H1 (cell line): ENCODE data around the gene OSCP1. TPM values are rescaled to one million over a fixed set of nuclear protein-coding genes. Genes with fewer than 3 reads are reported as not detected.

ENCODE experiments used
- CTCF ChIA-PET: fragments of 300-600 bp; sonication (Branson Sonifier 250); formaldehyde crosslinking; loops from one replicate; lab custom pipeline; 2021; ENCODE audit not compliant: partially characterized antibody; lab: Charles Lee
- POLR2A ChIA-PET: fragments of 300-600 bp; sonication (Branson Sonifier 250); formaldehyde crosslinking; loops from one replicate; lab custom pipeline; 2021; ENCODE audit warnings: inconsistent platforms; ENCODE audit not compliant: partially characterized antibody; lab: Charles Lee
- DNase-seq, 2 experiments: peaks; one replicate each; pipeline versions ENCODE4 v3.0.0 to v3.0.0-alpha.2; 2010 to 2022; ENCODE audit warnings: low spot score in 2 of 2, low read depth in 1 of 2, mixed read lengths in 1 of 2
- FAIRE-seq: peaks from 2 replicates; lab custom pipeline; 2011; peaks lifted over from hg19 to GRCh38; lab: Jason Lieb, UNC
- H2AFZ ChIP-seq: 2 replicates; pipeline ENCODE4 v1.8.1; 2012; ENCODE audit warnings: low read length, inconsistent platforms
- H2AK5ac ChIP-seq: 2 replicates; pipeline ENCODE4 v1.6.1; 2013; ENCODE audit warnings: low read depth, low read length
- H2BK120ac ChIP-seq: replicated peaks from 2 replicates; pipeline ENCODE3; 2013; ENCODE audit warnings: low read depth, low read length, inconsistent platforms
- H2BK12ac ChIP-seq: 2 replicates; pipeline ENCODE4 v1.6.1; 2013; ENCODE audit warnings: low read depth, low read length
- H2BK15ac ChIP-seq: 2 replicates; pipeline ENCODE4 v1.6.1; 2013; ENCODE audit warnings: low read length
- H2BK20ac ChIP-seq: 2 replicates; pipeline ENCODE4 v1.6.1; 2013; ENCODE audit warnings: low read length
- H2BK5ac ChIP-seq: 2 replicates; pipeline ENCODE4 v1.6.1; 2013; ENCODE audit warnings: low read depth, low read length
- H3K14ac ChIP-seq: 2 replicates; pipeline ENCODE4 v1.6.1; 2013; ENCODE audit warnings: inconsistent platforms; ENCODE audit not compliant: insufficient read length
- H3K18ac ChIP-seq: 2 replicates; pipeline ENCODE4 v1.6.1; 2013; ENCODE audit warnings: low read length; ENCODE audit errors: extremely low read depth
- H3K23ac ChIP-seq: 2 replicates; pipeline ENCODE4 v1.6.1; 2013; ENCODE audit warnings: inconsistent platforms; ENCODE audit not compliant: insufficient read length
- H3K23me2 ChIP-seq: 2 replicates; pipeline ENCODE4 v1.6.1; 2013; ENCODE audit warnings: low read depth, low read length
- H3K27ac ChIP-seq: 2 replicates; pipeline ENCODE4 v1.6.1; 2011; ENCODE audit warnings: low read depth, low read length, inconsistent platforms
- H3K27me3 ChIP-seq, 4 experiments: replicated peaks in 1 of 4; 1 replicate in 1 of 4; 2 replicates in 3 of 4; pipeline versions ENCODE4 v1.6.1 to v1.8.1; 2011 to 2013; ENCODE audit warnings: low read length in 3 of 4, mild to moderate bottlenecking in 3 of 4, inconsistent platforms in 2 of 4, mixed read lengths in 2 of 4, moderate library complexity in 1 of 4; ENCODE audit not compliant: control insufficient read depth in 3 of 4, insufficient read depth in 3 of 4; ENCODE audit errors: extremely low read depth in 1 of 4
- H3K36me3 ChIP-seq, 4 experiments: 2 replicates each; pipeline versions ENCODE4 v1.6.1 to v1.8.1; 2011 to 2013; ENCODE audit warnings: mild to moderate bottlenecking in 4 of 4, low read length in 3 of 4, moderate library complexity in 2 of 4, control low read depth in 1 of 4, inconsistent platforms in 1 of 4; ENCODE audit not compliant: insufficient read depth in 4 of 4, control insufficient read depth in 2 of 4
- H3K4ac ChIP-seq: replicated peaks from 2 replicates; pipeline ENCODE3; 2013; ENCODE audit warnings: low read length, low read depth, mixed read lengths, inconsistent platforms; ENCODE audit not compliant: insufficient read length
- H3K4me1 ChIP-seq, 4 experiments: replicated peaks in 1 of 4; 1 replicate in 1 of 4; 2 replicates in 3 of 4; pipeline versions ENCODE4 v1.6.1 to v1.8.1; 2011 to 2013; ENCODE audit warnings: low read length in 3 of 4, inconsistent platforms in 2 of 4, mixed read lengths in 1 of 4; ENCODE audit not compliant: insufficient read depth in 4 of 4, control insufficient read depth in 3 of 4
- H3K4me2 ChIP-seq, 2 experiments: 2 replicates each; pipeline versions ENCODE4 v1.6.1 to v1.8.1; 2011 to 2013; ENCODE audit warnings: low read depth in 2 of 2, low read length in 2 of 2, control low read depth in 1 of 2, inconsistent platforms in 1 of 2, mild to moderate bottlenecking in 1 of 2; ENCODE audit not compliant: insufficient read depth in 1 of 2
- H3K4me3 ChIP-seq, 4 experiments: fragments of 200-600, 300-600 bp in 1 of 4; sonication (generic), shearing (Covaris generic), sonication (Bioruptor Twin) in 1 of 4; 2 replicates each; pipeline versions ENCODE4 v1.5.1 to v1.8.1; 2011 to 2016; ENCODE audit warnings: low read length in 4 of 4, low read depth in 3 of 4, control low read depth in 2 of 4, inconsistent platforms in 2 of 4, mild to moderate bottlenecking in 2 of 4, mixed read lengths in 1 of 4, moderate library complexity in 1 of 4; ENCODE audit not compliant: insufficient read depth in 2 of 4; ENCODE audit errors: extremely low read depth in 1 of 4
- H3K56ac ChIP-seq: replicated peaks from 2 replicates; pipeline ENCODE3; 2013; ENCODE audit warnings: low read depth, mild to moderate bottlenecking, mixed read lengths, low read length, inconsistent platforms; ENCODE audit not compliant: insufficient read length
- H3K79me1 ChIP-seq: 2 replicates; pipeline ENCODE4 v1.6.1; 2013; ENCODE audit warnings: low read depth, low read length, control low read depth
- H3K79me2 ChIP-seq, 2 experiments: 2 replicates each; pipeline versions ENCODE4 v1.6.1 to v1.8.1; 2012 to 2013; ENCODE audit warnings: low read length in 2 of 2, mild to moderate bottlenecking in 2 of 2, inconsistent platforms in 1 of 2; ENCODE audit not compliant: insufficient read depth in 2 of 2, control insufficient read depth in 1 of 2
- H3K9ac ChIP-seq, 4 experiments: replicated peaks in 1 of 4; 1 replicate in 1 of 4; 2 replicates in 3 of 4; pipeline versions ENCODE4 v1.6.1 to v1.8.1; 2011 to 2013; ENCODE audit warnings: low read depth in 3 of 4, low read length in 3 of 4, control low read depth in 2 of 4, mild to moderate bottlenecking in 2 of 4, moderate library complexity in 2 of 4, inconsistent platforms in 1 of 4; ENCODE audit errors: extremely low read depth in 1 of 4
- H3K9me3 ChIP-seq, 2 experiments: 2 replicates each; pipeline versions ENCODE4 v1.6.1 to v1.8.1; 2012 to 2013; ENCODE audit warnings: mild to moderate bottlenecking in 2 of 2, moderate library complexity in 2 of 2, control low read depth in 1 of 2, inconsistent platforms in 1 of 2, low read depth in 1 of 2, low read length in 1 of 2, mixed read lengths in 1 of 2; ENCODE audit not compliant: insufficient read depth in 2 of 2
- H4K20me1 ChIP-seq, 2 experiments: replicated peaks in 1 of 2; 2 replicates each; pipeline versions ENCODE3 to v1.8.1; 2011 to 2013; ENCODE audit warnings: inconsistent platforms in 2 of 2, low read length in 2 of 2, mild to moderate bottlenecking in 1 of 2; ENCODE audit not compliant: insufficient read depth in 2 of 2, control insufficient read depth in 1 of 2
- H4K5ac ChIP-seq: 2 replicates; pipeline ENCODE4 v1.6.1; 2013; ENCODE audit warnings: low read length, low read depth, mixed read lengths, inconsistent platforms; ENCODE audit not compliant: insufficient read length
- H4K8ac ChIP-seq: 2 replicates; pipeline ENCODE4 v1.8.0; 2013; ENCODE audit warnings: mild to moderate bottlenecking, moderate library complexity, low read length, inconsistent platforms; ENCODE audit not compliant: insufficient read depth; ENCODE audit errors: extremely low read depth
- H4K91ac ChIP-seq: replicated peaks from 2 replicates; pipeline ENCODE3; 2013; ENCODE audit warnings: low read length, mixed read lengths, inconsistent platforms; ENCODE audit not compliant: insufficient read length
- KDM4A ChIP-seq: IDR thresholded peaks from one replicate; pipeline ENCODE4 v1.7.1; 2012; ENCODE audit warnings: low read depth, mild to moderate bottlenecking, moderate library complexity, low read length, inconsistent platforms; ENCODE audit not compliant: severe bottlenecking
- TAF7 ChIP-seq: optimal IDR thresholded peaks from 2 replicates; pipeline ENCODE3; 2011; ENCODE audit warnings: low read depth, mild to moderate bottlenecking, inconsistent platforms, low read length, moderate library complexity, borderline replicate concordance
- WGBS, 2 experiments: shearing (Covaris generic) in 1 of 2; methylation state at CpG; one replicate each; pipeline versions ENCODE4 v1.1.6 to v1.1.7; 2013 to 2015; ENCODE audit warnings: low lambda C conversion rate in 2 of 2, mixed read lengths in 2 of 2, inconsistent platforms in 1 of 2, low coverage in 1 of 2, missing lambda C conversion rate in 1 of 2; ENCODE audit not compliant: insufficient replicate concordance in 2 of 2, insufficient coverage in 1 of 2, insufficient read length in 1 of 2; ENCODE audit errors: extremely low coverage in 1 of 2, missing lambda C conversion rate in 1 of 2; 5-methylcytosine and 5-hydroxymethylcytosine counted together
- long read RNA-seq, 2 experiments: library from RNA in 1 of 2; library from capped mRNA in 1 of 2; stranded (forward); transcript quantifications; one replicate each; pipeline ENCODE4 v2.0.0, GENCODE V29; 2021; ENCODE audit warnings: inconsistent platforms in 1 of 2
- polyA minus RNA-seq, 3 experiments: library from RNA; depleted of rRNA, polyadenylated mRNA; stranded (reverse); fragments of >200 nt; gene quantifications; 1 replicate in 2 of 3; 2 replicates in 1 of 3; pipeline ENCODE4 v1.2.3, GENCODE V29; 2011
- polyA plus RNA-seq, 7 experiments: library from polyadenylated mRNA; depleted of rRNA in 3 of 7; stranded (reverse) in 5 of 7; unstranded in 2 of 7; fragments of >200 nt in 5 of 7; fragments of 200-250 nt in 2 of 7; gene quantifications; 1 replicate in 5 of 7; 2 replicates in 1 of 7; 4 replicates in 1 of 7; pipeline versions ENCODE4 v1.2.1 to v1.2.3, GENCODE V29; 2011 to 2013; ENCODE audit warnings: missing spikeins in 2 of 7, mixed read lengths in 2 of 7
- total RNA-seq: library from RNA; stranded (reverse); fragmentation: NEBNext Ultra II Directional; extraction: Animal tissue kit (Norgen Biotek cat#: 25700); gene quantifications from 2 replicates; pipeline ENCODE4 v1.2.1, GENCODE V29; 2021

The OSCP1 gene, protein sequence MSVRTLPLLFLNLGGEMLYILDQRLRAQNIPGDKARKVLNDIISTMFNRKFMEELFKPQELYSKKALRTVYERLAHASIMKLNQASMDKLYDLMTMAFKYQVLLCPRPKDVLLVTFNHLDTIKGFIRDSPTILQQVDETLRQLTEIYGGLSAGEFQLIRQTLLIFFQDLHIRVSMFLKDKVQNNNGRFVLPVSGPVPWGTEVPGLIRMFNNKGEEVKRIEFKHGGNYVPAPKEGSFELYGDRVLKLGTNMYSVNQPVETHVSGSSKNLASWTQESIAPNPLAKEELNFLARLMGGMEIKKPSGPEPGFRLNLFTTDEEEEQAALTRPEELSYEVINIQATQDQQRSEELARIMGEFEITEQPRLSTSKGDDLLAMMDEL
- total RNA-seq (1.4 and 1.8 TPM in 2 replicates), polyA plus RNA-seq (2011; rRNA removed) (3.2 and 3.3 TPM in 2 replicates), polyA minus RNA-seq (2011; rRNA and poly(A)+ RNA removed) (1.7 and 4.6 TPM in 2 replicates)
- polyA plus RNA-seq (2011; cell fraction: cytosol; rRNA removed): 2.4 TPM
- polyA plus RNA-seq (2011; cell fraction: nucleus; rRNA removed): 1.9 TPM
- 2.8 to 4.8 TPM (median 4.1 TPM) in 4 replicates for polyA plus RNA-seq (2012, experiment 1 of 2)
- 3.5 TPM for polyA plus RNA-seq (2012, experiment 2 of 2)
- polyA plus RNA-seq (2013, experiment 1 of 2): 2.0 TPM
- 2.2 TPM for polyA plus RNA-seq (2013, experiment 2 of 2)
- 0.81 TPM for polyA minus RNA-seq (2011; cell fraction: cytosol; rRNA and poly(A)+ RNA removed)
- polyA minus RNA-seq (2011; cell fraction: nucleus; rRNA and poly(A)+ RNA removed): 4.4 TPM
- long read RNA-seq, experiment 1, partial matches to known transcripts: 0 of 3 reads
- long read RNA-seq, experiment 1, other reads (novel, unspliced or antisense): 0 of 3 reads
- long read RNA-seq, experiment 2, partial matches to known transcripts: 0 of 1 reads
- long read RNA-seq, experiment 2, other reads (novel, unspliced or antisense): 1 of 1 reads

DNA sequence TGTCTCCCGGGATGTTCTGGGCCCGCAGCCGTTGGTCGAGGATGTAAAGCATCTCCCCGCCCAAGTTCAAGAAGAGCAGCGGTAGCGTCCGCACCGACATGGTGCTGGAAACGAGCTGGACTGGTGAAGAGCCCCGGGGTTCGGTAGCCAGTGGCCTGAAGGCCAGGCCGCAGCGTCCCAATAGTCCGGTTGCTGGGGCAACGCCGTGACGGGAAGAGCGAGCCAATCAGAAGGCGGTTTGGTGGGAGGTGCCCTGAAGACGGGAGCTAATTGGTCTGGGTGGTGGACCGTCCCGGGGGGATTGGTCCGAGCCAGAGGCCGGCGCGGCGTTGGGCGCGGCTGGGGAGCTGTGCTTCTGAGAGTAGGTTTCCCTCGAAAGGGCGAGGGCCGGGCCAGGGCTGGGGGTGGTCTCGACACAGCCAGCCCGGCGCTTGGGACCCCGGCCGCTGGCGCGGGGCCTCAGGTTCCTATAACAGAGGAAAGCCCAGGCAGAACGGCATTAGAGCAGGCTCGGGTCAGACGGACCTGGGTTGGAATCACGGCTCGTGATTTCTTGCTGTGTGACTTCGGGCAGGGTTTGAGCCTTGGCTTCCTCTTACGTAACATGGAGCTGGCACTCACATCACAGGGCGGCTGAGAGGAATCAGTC lies at the start of gene OSCP1:
OSCP1 (minus strand) TSS at position 182 of the 649 bp plus-strand sequence; CDS start at position 100, 82 bp downstream.
- H4K91ac ChIP-seq: peak within 1 kb of the TSS; percentile 93
- no peak within 1 kb of the TSS for H2BK20ac ChIP-seq
- DNase-seq (peak; percentile 87 to 94), FAIRE-seq (peak; percentile 95)
- no peak within 1 kb of the TSS for H3K4ac ChIP-seq
- H3K4me3 ChIP-seq: peak within 1 kb of the TSS; percentile 64 to 72 (median 70)
- H3K79me2 ChIP-seq: no peaks in the 10 kb centered on the region
- no peak within 1 kb of the TSS for H3K14ac ChIP-seq
- H3K56ac ChIP-seq: no peak within 1 kb of the TSS
- peak within 1 kb of the TSS; percentile 75 to 82 for H3K4me2 ChIP-seq
- no peak within 1 kb of the TSS for H2BK15ac ChIP-seq
- peak within 1 kb of the TSS; percentile 51 for H3K27ac ChIP-seq
- H3K18ac ChIP-seq: peak within 1 kb of the TSS; percentile 34; the same call in 1 of the 2 replicates
- no peaks in the 10 kb centered on the region for H3K9me3 ChIP-seq
- peaks cover 0 to 1% of the 10 kb centered on the region in 2 experiments for H4K20me1 ChIP-seq
- H3K23me2 ChIP-seq: no peaks in the 10 kb centered on the region; the same call in 1 of the 2 replicates
- no peak within 1 kb of the TSS for H2AK5ac ChIP-seq
- H3K23ac ChIP-seq: no peak within 1 kb of the TSS
- no peak within 1 kb of the TSS for H2BK120ac ChIP-seq
- no peaks in the 10 kb centered on the region for H3K27me3 ChIP-seq
- H3K36me3 ChIP-seq: peaks cover 3 to 10% (median 7%) of the 10 kb centered on the region in 4 experiments; a peak in 7 of 8 replicates
- peak within 1 kb of the TSS; percentile 79 for H4K5ac ChIP-seq
- H3K79me1 ChIP-seq: no peaks in the 10 kb centered on the region
- peak within 1 kb of the TSS; percentile 87; the same call in 1 of the 2 replicates for H4K8ac ChIP-seq
- peak within 1 kb of the TSS in 3 of 4 experiments; percentile 65 to 81 (median 74); a peak in 6 of 7 replicates for H3K9ac ChIP-seq
- no peak within 1 kb of the TSS for H2BK12ac ChIP-seq
- WGBS, 2 experiments: 6% methylated on average over 46 of the region's 48 CpGs; no CpG with 5 or more reads in 1 of the 2 experiments
- H3K4me1 ChIP-seq: no peaks in the 10 kb centered on the region; a peak in 1 of 7 replicates
- H2AFZ ChIP-seq: peak within 1 kb of the TSS; percentile 73
- CTCF ChIA-PET: interaction anchor here (0.7 to 3.5 kb wide), 7 partner anchors 9 to 129 kb away, joined by 3 to 11 read pairs (median 3); partner anchors contain the start of gene LSM10
- POLR2A ChIA-PET: interaction anchor here (0.7 to 3.5 kb wide), 10 partner anchors 9 to 262 kb away, joined by 3 to 43 read pairs (median 4); partner anchors contain the start of gene MRPS15
- peak within 1 kb of the TSS; percentile 9; the same call in 1 of the 2 replicates for H2BK5ac ChIP-seq
- TF ChIP-seq TAF7 (peak; percentile 44), KDM4A (peak; percentile 48)
